ENCODE data around the gene HABP2. TPM values are rescaled to one million over a fixed set of nuclear protein-coding genes. Genes with fewer than 3 reads are reported as not detected.

HABP2 gene
- total RNA-seq, 1 donor from 2014 or later = not detected

DNA sequence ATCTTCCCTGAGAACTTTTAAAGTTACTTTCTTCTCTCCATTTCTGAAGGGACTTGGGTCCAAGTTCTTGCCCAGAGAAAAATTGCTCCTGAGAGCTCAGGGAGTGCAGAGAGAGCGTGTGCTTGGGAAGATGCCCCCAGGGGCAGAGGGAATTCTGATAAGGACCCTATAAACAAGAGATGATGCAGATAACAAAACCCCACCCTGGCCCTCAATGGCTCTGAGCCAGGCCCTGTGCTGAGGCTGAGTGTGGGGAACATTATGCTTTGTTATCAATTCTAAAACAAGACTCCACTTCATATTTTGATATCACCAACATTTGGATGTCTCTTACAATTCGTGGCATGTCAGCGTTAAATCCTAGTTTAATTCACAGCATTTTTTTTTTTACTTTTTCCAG lies 34.4 kb upstream of the HABP2 start:
- Mint-ChIP-seq H3K4me1 (no peaks in the 10 kb centered on the region), H3K4me3 (no peak overlapping the region), H3K9me3 (no peaks in the 10 kb centered on the region), H3K27ac (no peak overlapping the region), H3K36me3 (ENCODE audit: low read depth) (no peaks in the 10 kb centered on the region), H3K27me3 (peaks cover 10% of the 10 kb centered on the region)
- no peak for ATAC-seq (ENCODE audit: low read depth)
- no peak for TF ChIP-seq CTCF (IDR thresholded peaks at IDR 0.05)
- DNase-seq = no peak
- ChIA-PET CTCF (no interaction called here), POLR2A (no interaction called here)
- intact Hi-C loops (cut with micrococcal nuclease) = no loop called here

DNA sequence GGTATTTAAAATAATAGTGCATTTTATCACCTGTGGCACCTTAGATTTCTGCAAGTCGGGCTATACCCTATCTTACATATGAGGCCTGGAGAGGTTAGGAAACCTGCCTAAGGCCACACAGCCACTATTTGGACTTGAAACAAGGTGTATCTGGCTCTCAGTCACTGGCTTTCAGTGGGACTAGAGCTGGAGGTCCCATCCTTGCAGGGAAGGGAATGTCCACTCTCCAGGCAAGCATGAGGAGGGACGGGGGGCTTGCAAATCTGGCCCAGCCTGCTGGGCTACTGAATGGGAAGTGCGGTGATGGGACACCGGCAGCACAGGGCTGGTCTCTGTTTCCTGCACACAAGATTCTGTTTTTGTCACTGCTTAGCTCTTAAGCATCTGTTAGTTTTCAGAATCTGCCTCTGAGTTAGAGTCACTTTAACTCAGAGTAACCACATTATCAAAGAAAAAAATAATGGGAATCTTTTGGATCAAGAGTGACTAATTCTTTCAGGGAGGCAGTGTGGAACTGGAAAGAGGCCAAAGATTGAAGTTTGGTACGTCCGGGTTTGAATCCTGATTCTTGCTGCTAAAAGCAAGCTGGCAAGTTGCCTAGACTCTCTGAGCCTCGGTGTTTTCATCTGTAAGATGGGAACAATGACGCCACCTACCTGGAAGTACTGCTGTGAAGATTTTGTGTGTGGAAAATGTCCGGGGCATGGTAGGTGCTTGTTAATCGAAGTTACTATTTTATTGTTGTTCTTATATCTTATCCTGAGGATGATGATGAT lies 33.8 kb upstream of the HABP2 start:
- intact Hi-C loops (cut with micrococcal nuclease) = no loop called here
- TF ChIP-seq CTCF (IDR thresholded peaks at IDR 0.05) = no peak
- Mint-ChIP-seq H3K27ac (no peak overlapping the region), H3K36me3 (ENCODE audit: low read depth) (no peaks in the 10 kb centered on the region), H3K27me3 (peaks cover 8% of the 10 kb centered on the region), H3K4me1 (no peaks in the 10 kb centered on the region), H3K9me3 (no peaks in the 10 kb centered on the region), H3K4me3 (no peak overlapping the region)
- no peak for ATAC-seq (ENCODE audit: low read depth)
- CTCF ChIA-PET = no interaction called here
- POLR2A ChIA-PET = no interaction called here
- DNase-seq = no peak

DNA sequence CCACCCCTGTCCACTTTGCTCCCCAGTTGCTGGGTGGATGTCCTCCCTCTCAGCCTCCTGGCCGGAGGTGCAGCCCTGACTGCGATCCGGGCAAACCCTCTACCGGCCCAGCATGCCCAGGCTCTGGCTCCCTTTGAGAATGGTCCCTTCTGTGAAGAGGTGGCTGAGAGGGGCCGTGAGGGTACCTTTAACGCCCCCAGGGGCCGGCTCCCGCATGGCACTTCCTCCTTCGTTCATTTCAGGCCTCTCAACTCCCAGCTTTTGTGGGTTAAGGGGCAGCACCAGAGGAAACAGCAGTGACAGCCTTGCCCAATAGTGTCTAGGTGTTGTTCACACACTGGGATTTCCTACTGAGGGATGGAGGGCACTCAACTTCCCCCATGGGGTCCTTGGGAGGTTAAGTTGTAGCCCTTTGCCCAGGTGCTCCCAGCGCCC lies 33.2 kb upstream of the HABP2 start:
- no peaks in the 10 kb centered on the region for H3K36me3 Mint-ChIP-seq (ENCODE audit: low read depth)
- no peaks in the 10 kb centered on the region for H3K4me1 Mint-ChIP-seq
- no peak overlapping the region for H3K4me3 Mint-ChIP-seq
- DNase-seq = no peak
- ChIA-PET POLR2A (no interaction called here), CTCF (no interaction called here)
- no peak for TF ChIP-seq CTCF (IDR thresholded peaks at IDR 0.05)
- H3K27me3 Mint-ChIP-seq = peaks cover 8% of the 10 kb centered on the region
- no peak overlapping the region for H3K27ac Mint-ChIP-seq
- ATAC-seq (ENCODE audit: low read depth) = no peak
- intact Hi-C loops (cut with micrococcal nuclease) = loop anchor here (2.0 kb wide), 1 partner anchor 1045 kb away; no protein-coding TSS in a partner anchor
- H3K9me3 Mint-ChIP-seq = no peaks in the 10 kb centered on the region

DNA sequence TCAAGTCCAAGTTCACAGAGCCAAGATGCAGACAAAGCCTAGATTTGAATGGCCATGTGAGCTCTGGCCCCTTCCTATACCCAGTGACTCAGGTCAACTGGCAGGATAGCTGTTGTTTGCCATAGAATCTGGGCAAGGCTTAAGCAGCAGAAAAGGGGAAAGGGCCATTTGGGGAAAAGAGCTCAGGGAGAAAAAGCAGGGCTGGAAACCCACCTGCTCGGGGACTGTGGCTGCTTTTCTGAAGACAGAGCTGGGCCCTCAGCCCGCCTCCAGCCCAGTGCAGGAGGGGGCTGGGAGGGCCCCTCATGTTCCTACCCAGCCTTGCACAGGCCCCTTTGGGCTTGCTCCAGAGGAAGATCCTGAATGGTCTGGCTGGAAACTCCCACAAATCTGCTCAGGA lies 32.6 kb upstream of the HABP2 start:
- Mint-ChIP-seq H3K4me1 (no peaks in the 10 kb centered on the region), H3K27me3 (peaks cover 8% of the 10 kb centered on the region), H3K4me3 (no peak overlapping the region), H3K36me3 (ENCODE audit: low read depth) (no peaks in the 10 kb centered on the region), H3K27ac (no peak overlapping the region), H3K9me3 (no peaks in the 10 kb centered on the region)
- ATAC-seq (ENCODE audit: low read depth) (no peak), DNase-seq (no peak)
- CTCF ChIA-PET = interaction anchor here (1.0 to 1.1 kb wide), 2 partner anchors 46 to 1044 kb away, joined by 3 read pairs; no protein-coding TSS in a partner anchor
- no peak for TF ChIP-seq CTCF (IDR thresholded peaks at IDR 0.05)
- POLR2A ChIA-PET = no interaction called here
- intact Hi-C loops (cut with micrococcal nuclease) = loop anchor here (2.0 kb wide), 1 partner anchor 1045 kb away; no protein-coding TSS in a partner anchor

DNA sequence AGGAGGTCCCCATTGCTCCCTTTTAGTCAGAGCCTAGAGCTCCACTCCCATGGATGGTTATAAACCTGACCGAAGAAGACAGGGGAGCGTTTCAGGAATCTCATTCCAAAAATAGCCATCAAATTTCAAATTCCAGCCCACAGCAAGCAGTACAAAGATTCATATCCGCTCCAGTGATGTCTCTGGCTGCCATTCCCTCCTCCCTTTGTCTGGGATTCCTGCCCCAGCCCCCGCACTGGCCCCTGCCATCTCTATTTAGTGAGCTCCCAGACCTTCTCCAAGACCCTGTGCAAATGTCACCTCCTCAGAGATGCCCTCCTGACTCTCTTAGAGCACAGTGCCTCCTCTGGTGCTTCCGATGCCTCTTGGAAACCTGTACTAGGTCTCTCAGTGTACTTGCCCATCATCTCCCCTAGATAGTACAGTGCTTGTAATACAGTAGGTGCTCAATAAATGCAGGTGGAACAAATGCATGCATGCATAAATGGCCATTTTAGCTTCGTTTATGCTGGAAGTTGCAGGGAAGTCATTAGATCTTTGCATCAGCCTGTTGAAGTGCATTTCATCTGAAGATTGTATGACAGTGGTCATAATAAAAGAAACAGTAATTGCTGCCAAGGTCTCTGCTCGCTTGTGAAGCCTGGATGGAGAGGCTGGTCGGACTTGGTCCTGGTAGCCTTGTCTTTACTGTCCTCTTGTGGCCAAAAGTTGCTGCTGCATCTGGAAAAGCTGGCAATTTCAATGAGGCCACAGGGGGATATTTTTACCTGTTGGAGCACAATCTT lies 32.0 kb upstream of the HABP2 start:
- H3K27ac Mint-ChIP-seq = no peak overlapping the region
- H3K36me3 Mint-ChIP-seq (ENCODE audit: low read depth) = no peaks in the 10 kb centered on the region
- intact Hi-C loops (cut with micrococcal nuclease) = loop anchor here (2.0 kb wide), 1 partner anchor 1046 kb away; no protein-coding TSS in a partner anchor
- H3K4me1 Mint-ChIP-seq = no peaks in the 10 kb centered on the region
- peaks cover 12% of the 10 kb centered on the region for H3K27me3 Mint-ChIP-seq
- no peaks in the 10 kb centered on the region for H3K9me3 Mint-ChIP-seq
- ChIA-PET POLR2A (no interaction called here), CTCF (interaction anchor here (1.0 to 1.3 kb wide), 3 partner anchors 43 to 1045 kb away, joined by 3 read pairs; no protein-coding TSS in a partner anchor)
- ATAC-seq (ENCODE audit: low read depth) (no peak), DNase-seq (no peak)
- H3K4me3 Mint-ChIP-seq = no peak overlapping the region
- TF ChIP-seq CTCF (IDR thresholded peaks at IDR 0.05) = no peak
